Natural killer cell treated with Interleukin-12 subunit alpha and Interleukin-12 subunit beta and Interleukin-15 and Interleukin-18, amount 100 ng/mL, for 72 hours (primary cell): ENCODE data around the gene UBLCP1. TPM values are rescaled to one million over a fixed set of nuclear protein-coding genes. Genes with fewer than 3 reads are reported as not detected.
A peak's percentile ranks its signal among the peaks of the same experiment; 100 is the strongest.

Source experiments
- ATAC-seq, 2 donors: fragments of 150-1000 bp; cut with Tn5 transposase in 1 of 2; sonication (Bioruptor Pico), chemical (Tn5 transposase) in 1 of 2; 2 replicates each; pipeline ENCODE4 v1.10.0; 2021
- DNase-seq: peaks from one replicate; pipeline ENCODE4 v3.0.0; 2022; ENCODE audit warnings: low spot score
- H3K27ac Mint-ChIP-seq, 2 donors: 1 replicate in 1 of 2; 2 replicates in 1 of 2; pipeline ENCODE4 v1.8.0; 2022; ENCODE audit warnings: mixed read lengths in 2 of 2, mild to moderate bottlenecking in 1 of 2, moderate library complexity in 1 of 2
- H3K27me3 Mint-ChIP-seq, 2 donors: 1 replicate in 1 of 2; 2 replicates in 1 of 2; pipeline ENCODE4 v1.8.0; 2022; ENCODE audit warnings: mixed read lengths in 2 of 2
- H3K36me3 Mint-ChIP-seq: one replicate; pipeline ENCODE4 v1.8.0; 2022; ENCODE audit warnings: mixed read lengths
- H3K4me1 Mint-ChIP-seq, 2 donors: 1 replicate in 1 of 2; 2 replicates in 1 of 2; pipeline ENCODE4 v1.8.0; 2022; ENCODE audit warnings: low read depth in 2 of 2, mixed read lengths in 2 of 2, mild to moderate bottlenecking in 1 of 2
- H3K4me3 Mint-ChIP-seq: one replicate; pipeline ENCODE4 v1.8.0; 2022; ENCODE audit warnings: mixed read lengths
- H3K9me3 Mint-ChIP-seq: 2 replicates; pipeline ENCODE4 v1.8.0; 2022; ENCODE audit warnings: mixed read lengths
- total RNA-seq, 2 donors: library from RNA; stranded (reverse); gene quantifications; one replicate each; pipeline ENCODE4 v1.2.3, GENCODE V29; 2022

The UBLCP1 gene
- total RNA-seq, 2 donors from 2014 or later = 20.3 to 31.9 TPM

GRCh38 chr5:159309689-159310433 lies 46.8 kb downstream of the UBLCP1 start:
- no peak overlapping the region for H3K27ac Mint-ChIP-seq
- ATAC-seq (peak in 1 of 2 donors; percentile 36), DNase-seq (no peak)
- H3K9me3 Mint-ChIP-seq = no peaks in the 10 kb centered on the region
- no peaks in the 10 kb centered on the region for H3K36me3 Mint-ChIP-seq
- H3K4me3 Mint-ChIP-seq = no peak overlapping the region
- peaks cover 27 to 36% of the 10 kb centered on the region in 2 donors for H3K27me3 Mint-ChIP-seq
- peaks cover 5 to 12% of the 10 kb centered on the region in 2 donors for H3K4me1 Mint-ChIP-seq

- Mint-ChIP-seq H3K9me3 (no peaks in the 10 kb centered on the region), H3K4me3 (peak overlapping the region; percentile 12), H3K27ac (no peak overlapping the region), H3K4me1 (peaks cover 5 to 12% of the 10 kb centered on the region in 2 donors), H3K27me3 (peaks cover 27 to 36% of the 10 kb centered on the region in 2 donors), H3K36me3 (no peaks in the 10 kb centered on the region)
- DNase-seq = no peak
- ATAC-seq = peak; percentile 61 to 69
Observed at GRCh38 chr5:159310511-159310910, 47.4 kb downstream of the UBLCP1 start.

GRCh38 chr5:159311063-159311462 lies 48.0 kb downstream of the UBLCP1 start:
- no peaks in the 10 kb centered on the region for H3K9me3 Mint-ChIP-seq
- peaks cover 28 to 36% of the 10 kb centered on the region in 2 donors for H3K27me3 Mint-ChIP-seq
- H3K27ac Mint-ChIP-seq = no peak overlapping the region
- no peaks in the 10 kb centered on the region for H3K36me3 Mint-ChIP-seq
- H3K4me1 Mint-ChIP-seq = peaks cover 5 to 12% of the 10 kb centered on the region in 2 donors
- no peak for ATAC-seq
- H3K4me3 Mint-ChIP-seq = no peak overlapping the region
- no peak for DNase-seq

- H3K27ac Mint-ChIP-seq = no peak overlapping the region
- no peak overlapping the region for H3K4me3 Mint-ChIP-seq
- no peaks in the 10 kb centered on the region for H3K36me3 Mint-ChIP-seq
- peaks cover 5 to 12% of the 10 kb centered on the region in 2 donors for H3K4me1 Mint-ChIP-seq
- DNase-seq (no peak), ATAC-seq (no peak)
- H3K9me3 Mint-ChIP-seq = no peaks in the 10 kb centered on the region
- H3K27me3 Mint-ChIP-seq = peaks cover 22 to 29% of the 10 kb centered on the region in 2 donors
Observed at GRCh38 chr5:159313197-159313596, 50.1 kb downstream of the UBLCP1 start.

DNA sequence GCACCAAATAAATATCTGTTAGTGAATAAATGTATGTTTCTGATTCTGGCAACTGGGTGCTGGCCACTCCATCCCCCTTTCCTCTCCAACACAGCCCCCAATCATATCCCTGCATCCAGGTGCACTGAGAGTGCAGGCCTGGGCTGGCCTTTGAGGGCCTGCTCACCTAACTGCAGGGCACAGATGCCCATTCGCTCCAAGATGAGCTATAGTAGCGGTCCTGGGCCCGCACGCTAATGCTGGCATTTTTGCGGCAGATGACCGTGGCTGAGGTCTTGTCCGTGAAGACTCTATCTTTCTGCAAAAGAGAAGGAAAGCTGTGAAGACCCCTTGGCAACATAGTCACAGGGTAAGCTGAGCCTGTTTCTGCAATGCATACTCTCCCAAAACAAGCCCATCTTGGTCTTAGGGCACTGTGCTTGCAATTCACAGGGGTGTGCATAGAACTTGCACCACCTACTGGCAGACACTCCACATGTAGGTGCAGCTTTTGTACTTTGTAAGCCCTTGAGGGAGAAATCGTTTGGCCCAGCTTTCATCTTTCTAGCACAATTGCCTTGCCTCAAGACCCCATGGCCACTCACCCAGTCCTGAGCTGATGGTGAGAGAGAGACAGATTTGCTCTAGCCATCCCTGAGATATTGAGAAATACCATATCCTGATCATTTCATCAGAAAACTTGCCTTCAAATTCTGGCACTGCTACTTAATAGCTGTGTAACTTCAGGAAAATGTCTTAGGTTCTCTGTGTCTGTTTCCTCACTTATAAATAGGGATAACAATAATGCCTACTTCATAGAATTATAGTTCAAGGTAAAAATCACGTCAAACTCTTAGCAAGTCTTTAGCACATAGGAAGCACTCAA lies 53.7 kb downstream of the UBLCP1 start:
- H3K27me3 Mint-ChIP-seq = peaks cover 0 to 12% of the 10 kb centered on the region in 2 donors
- H3K27ac Mint-ChIP-seq = peak overlapping the region in 1 of 2 donors; percentile 31
- no peaks in the 10 kb centered on the region for H3K4me1 Mint-ChIP-seq
- no peaks in the 10 kb centered on the region for H3K36me3 Mint-ChIP-seq
- H3K4me3 Mint-ChIP-seq = no peak overlapping the region
- ATAC-seq (peak in 1 of 2 donors; percentile 49), DNase-seq (no peak)
- H3K9me3 Mint-ChIP-seq = no peaks in the 10 kb centered on the region

DNA sequence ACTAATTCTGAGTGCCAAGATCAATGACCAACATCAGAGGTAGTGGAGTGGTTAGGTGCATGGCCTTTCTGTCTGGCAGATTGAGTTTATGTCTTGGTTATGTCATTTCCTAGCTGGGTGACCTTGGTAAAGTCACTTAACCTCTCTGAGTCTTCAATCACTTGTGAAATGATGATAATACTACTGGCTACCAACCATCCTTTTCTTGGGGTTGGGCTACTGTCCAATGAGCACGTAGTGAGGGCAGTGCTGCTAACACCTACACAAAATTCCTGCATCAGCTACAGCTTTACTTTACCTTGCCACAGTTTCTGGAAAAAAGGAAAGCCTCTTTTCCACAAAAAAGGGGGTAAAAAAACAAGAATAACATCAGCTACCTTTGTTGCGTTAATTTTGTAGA lies 54.8 kb downstream of the UBLCP1 start:
- DNase-seq = no peak
- ATAC-seq = no peak
- H3K4me3 Mint-ChIP-seq = no peak overlapping the region
- peaks cover 0 to 14% of the 10 kb centered on the region in 2 donors for H3K27me3 Mint-ChIP-seq
- no peak overlapping the region for H3K27ac Mint-ChIP-seq
- no peaks in the 10 kb centered on the region for H3K9me3 Mint-ChIP-seq
- H3K4me1 Mint-ChIP-seq = no peaks in the 10 kb centered on the region
- H3K36me3 Mint-ChIP-seq = no peaks in the 10 kb centered on the region

GRCh38 chr5:159318448-159318847 lies 55.4 kb downstream of the UBLCP1 start:
- Mint-ChIP-seq H3K4me1 (no peaks in the 10 kb centered on the region), H3K27me3 (peaks cover 0 to 10% of the 10 kb centered on the region in 2 donors), H3K9me3 (no peaks in the 10 kb centered on the region), H3K36me3 (no peaks in the 10 kb centered on the region), H3K27ac (no peak overlapping the region), H3K4me3 (no peak overlapping the region)
- ATAC-seq (no peak), DNase-seq (no peak)

GRCh38 chr5:159319363-159319762 lies 56.3 kb downstream of the UBLCP1 start:
- DNase-seq = no peak
- Mint-ChIP-seq H3K9me3 (no peaks in the 10 kb centered on the region), H3K27ac (no peak overlapping the region), H3K4me3 (no peak overlapping the region), H3K4me1 (no peaks in the 10 kb centered on the region), H3K27me3 (peaks cover 0 to 6% of the 10 kb centered on the region in 2 donors), H3K36me3 (no peaks in the 10 kb centered on the region)
- ATAC-seq = no peak

DNA sequence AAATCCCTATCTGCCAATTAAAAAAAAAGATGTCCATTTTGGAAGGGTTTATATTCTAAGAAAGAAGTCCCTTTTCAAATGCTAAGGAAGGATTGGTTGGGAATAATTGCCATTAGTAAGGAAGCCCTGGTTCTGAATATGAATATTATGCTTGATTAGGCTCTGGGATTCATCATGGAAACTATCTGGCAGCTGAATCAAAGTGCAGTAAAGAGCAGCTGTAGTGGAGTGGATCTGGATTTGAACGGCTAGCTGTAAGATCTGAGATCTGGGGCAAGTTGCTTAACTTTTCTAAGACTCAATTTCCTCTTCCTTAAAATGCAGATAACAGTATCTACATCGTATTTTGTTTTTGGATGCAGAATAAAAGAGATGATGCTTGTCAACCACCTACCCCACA lies 56.7 kb downstream of the UBLCP1 start:
- H3K27me3 Mint-ChIP-seq = peaks cover 0 to 5% of the 10 kb centered on the region in 2 donors
- no peaks in the 10 kb centered on the region for H3K4me1 Mint-ChIP-seq
- DNase-seq = no peak
- H3K27ac Mint-ChIP-seq = no peak overlapping the region
- H3K36me3 Mint-ChIP-seq = no peaks in the 10 kb centered on the region
- no peak overlapping the region for H3K4me3 Mint-ChIP-seq
- ATAC-seq = no peak
- H3K9me3 Mint-ChIP-seq = no peaks in the 10 kb centered on the region

GRCh38 chr5:159322180-159322579 lies 59.1 kb downstream of the UBLCP1 start:
- Mint-ChIP-seq H3K4me1 (no peaks in the 10 kb centered on the region), H3K9me3 (no peaks in the 10 kb centered on the region), H3K36me3 (no peaks in the 10 kb centered on the region), H3K27ac (no peak overlapping the region), H3K4me3 (no peak overlapping the region), H3K27me3 (peaks cover 3 to 8% of the 10 kb centered on the region in 2 donors)
- ATAC-seq (no peak), DNase-seq (no peak)

- H3K36me3 Mint-ChIP-seq = no peaks in the 10 kb centered on the region
- no peak for ATAC-seq
- H3K27ac Mint-ChIP-seq = no peak overlapping the region
- no peak overlapping the region for H3K4me3 Mint-ChIP-seq
- peaks cover 3 to 8% of the 10 kb centered on the region in 2 donors for H3K27me3 Mint-ChIP-seq
- no peaks in the 10 kb centered on the region for H3K9me3 Mint-ChIP-seq
- no peaks in the 10 kb centered on the region for H3K4me1 Mint-ChIP-seq
- no peak for DNase-seq
Observed at GRCh38 chr5:159324102-159324755, 61.1 kb downstream of the UBLCP1 start.

GRCh38 chr5:159324986-159325385 lies 61.9 kb downstream of the UBLCP1 start:
- no peak overlapping the region for H3K27ac Mint-ChIP-seq
- DNase-seq = no peak
- no peaks in the 10 kb centered on the region for H3K9me3 Mint-ChIP-seq
- H3K27me3 Mint-ChIP-seq = peaks cover 3 to 8% of the 10 kb centered on the region in 2 donors
- H3K4me3 Mint-ChIP-seq = no peak overlapping the region
- H3K4me1 Mint-ChIP-seq = no peaks in the 10 kb centered on the region
- ATAC-seq = no peak
- H3K36me3 Mint-ChIP-seq = no peaks in the 10 kb centered on the region

- peaks cover 19 to 32% of the 10 kb centered on the region in 2 donors for H3K4me1 Mint-ChIP-seq
- H3K9me3 Mint-ChIP-seq = no peaks in the 10 kb centered on the region
- no peaks in the 10 kb centered on the region for H3K36me3 Mint-ChIP-seq
- ATAC-seq (no peak), DNase-seq (no peak)
- H3K4me3 Mint-ChIP-seq = peak within 1 kb of the TSS; percentile 49
- H3K27ac Mint-ChIP-seq = peak within 1 kb of the TSS; percentile 25 to 61
- H3K27me3 Mint-ChIP-seq = peaks cover 0 to 16% of the 10 kb centered on the region in 2 donors
Observed at GRCh38 chr5:159330131-159330800, 67.2 kb downstream of the UBLCP1 start, which contains the start of gene IL12B. Gene IL12B, minus strand, starts transcription at chr5:159330487. Its CDS starts 3,705 bp downstream, at chr5:159326782.
